Measurements from ENCODE around the gene TACR3. TPM values are rescaled to one million over a fixed set of nuclear protein-coding genes. Genes with fewer than 3 reads are reported as not detected.
"Not testable (repeated sequence)": the region's sequence is repeated elsewhere in the genome, so short reads cannot be mapped to it uniquely, and the experiment has no call there.

TACR3 gene
- polyA plus RNA-seq, 1 experiment = not detected

DNA sequence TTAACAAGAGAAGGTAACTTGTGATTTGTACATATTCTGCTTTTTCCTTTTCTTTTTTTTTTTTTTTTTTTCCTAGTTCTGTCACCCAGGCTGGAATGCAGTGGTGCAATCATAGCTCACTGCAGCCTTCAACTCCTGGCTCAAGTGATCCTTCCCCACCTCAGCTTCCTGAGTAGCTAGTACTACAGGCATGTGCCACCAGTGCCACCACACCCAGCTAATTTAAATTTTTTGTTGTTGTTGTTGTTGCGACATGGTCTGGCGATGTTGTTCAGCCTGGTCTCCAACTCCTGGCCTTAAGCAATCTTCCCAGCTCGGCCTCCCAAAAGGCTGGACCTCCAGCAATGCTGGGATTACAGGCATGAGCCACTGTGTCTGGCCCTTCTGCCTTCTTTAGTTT is 1.5 kb upstream of the TACR3 start:
- Histone ChIP-seq H3K36me3 (ENCODE audit: control insufficient read depth, insufficient read depth, low read length) (no peaks in the 10 kb centered on the region), H3K4me3 (ENCODE audit: low read depth, low read length) (no peak overlapping the region), H3K27me3 (ENCODE audit: control insufficient read depth, insufficient read depth, low read length) (no peaks in the 10 kb centered on the region)
- ChIA-PET CTCF (no interaction called here), POLR2A (no interaction called here)
- no peak for DNase-seq (ENCODE audit: low read depth)
- TF ChIP-seq, protein P1, sequence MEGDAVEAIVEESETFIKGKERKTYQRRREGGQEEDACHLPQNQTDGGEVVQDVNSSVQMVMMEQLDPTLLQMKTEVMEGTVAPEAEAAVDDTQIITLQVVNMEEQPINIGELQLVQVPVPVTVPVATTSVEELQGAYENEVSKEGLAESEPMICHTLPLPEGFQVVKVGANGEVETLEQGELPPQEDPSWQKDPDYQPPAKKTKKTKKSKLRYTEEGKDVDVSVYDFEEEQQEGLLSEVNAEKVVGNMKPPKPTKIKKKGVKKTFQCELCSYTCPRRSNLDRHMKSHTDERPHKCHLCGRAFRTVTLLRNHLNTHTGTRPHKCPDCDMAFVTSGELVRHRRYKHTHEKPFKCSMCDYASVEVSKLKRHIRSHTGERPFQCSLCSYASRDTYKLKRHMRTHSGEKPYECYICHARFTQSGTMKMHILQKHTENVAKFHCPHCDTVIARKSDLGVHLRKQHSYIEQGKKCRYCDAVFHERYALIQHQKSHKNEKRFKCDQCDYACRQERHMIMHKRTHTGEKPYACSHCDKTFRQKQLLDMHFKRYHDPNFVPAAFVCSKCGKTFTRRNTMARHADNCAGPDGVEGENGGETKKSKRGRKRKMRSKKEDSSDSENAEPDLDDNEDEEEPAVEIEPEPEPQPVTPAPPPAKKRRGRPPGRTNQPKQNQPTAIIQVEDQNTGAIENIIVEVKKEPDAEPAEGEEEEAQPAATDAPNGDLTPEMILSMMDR (IDR thresholded peaks at IDR 0.05; ENCODE audit: insufficient read depth, low read depth, low read length) = no peak

GRCh38 chr4:103720661-103721060 is 876 bp upstream of the TACR3 start:
- no peaks in the 10 kb centered on the region for H3K27me3 ChIP-seq (ENCODE audit: control insufficient read depth, insufficient read depth, low read length)
- no peaks in the 10 kb centered on the region for H3K36me3 ChIP-seq (ENCODE audit: control insufficient read depth, insufficient read depth, low read length)
- CTCF ChIA-PET = no interaction called here
- no peak overlapping the region for H3K4me3 ChIP-seq (ENCODE audit: low read depth, low read length)
- TF ChIP-seq, protein P1 (IDR thresholded peaks at IDR 0.05; ENCODE audit: insufficient read depth, low read depth, low read length) = no peak
- POLR2A ChIA-PET = no interaction called here
- no peak for DNase-seq (ENCODE audit: low read depth)

- Histone ChIP-seq H3K27me3 (ENCODE audit: control insufficient read depth, insufficient read depth, low read length) (no peaks in the 10 kb centered on the region), H3K4me3 (ENCODE audit: low read depth, low read length) (no peak overlapping the region), H3K36me3 (ENCODE audit: control insufficient read depth, insufficient read depth, low read length) (no peaks in the 10 kb centered on the region)
- POLR2A ChIA-PET = no interaction called here
- CTCF ChIA-PET = no interaction called here
- TF ChIP-seq, protein P1 (IDR thresholded peaks at IDR 0.05; ENCODE audit: insufficient read depth, low read depth, low read length) = no peak
- DNase-seq (ENCODE audit: low read depth) = no peak
These were observed 518 bp downstream of the TACR3 start for GRCh38 chr4:103719105-103719829.

DNA sequence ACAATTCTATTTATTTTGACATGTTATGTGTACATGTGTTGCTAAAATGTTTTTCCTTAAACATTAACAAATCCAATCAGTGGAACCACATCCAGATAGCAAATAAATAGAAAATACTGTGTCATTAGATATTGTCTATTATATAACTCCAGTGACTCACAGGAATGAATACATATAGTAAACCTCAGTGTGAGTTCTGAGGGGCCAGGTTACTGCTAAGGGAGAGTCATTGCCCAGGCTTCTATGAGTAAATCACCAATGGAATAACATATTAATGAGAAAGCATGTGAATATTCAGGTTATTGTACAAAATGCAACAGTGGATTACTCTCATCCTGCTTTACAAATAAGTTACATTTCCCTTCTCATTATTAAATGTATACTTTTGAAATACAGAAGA is 27.2 kb downstream of the TACR3 start:
- TF ChIP-seq, protein P1 (IDR thresholded peaks at IDR 0.05; ENCODE audit: insufficient read depth, low read depth, low read length) = no peak
- ChIA-PET CTCF (no interaction called here), POLR2A (no interaction called here)
- no peaks in the 10 kb centered on the region for H3K36me3 ChIP-seq (ENCODE audit: control insufficient read depth, insufficient read depth, low read length)
- no peak for DNase-seq (ENCODE audit: low read depth)
- no peaks in the 10 kb centered on the region for H3K27me3 ChIP-seq (ENCODE audit: control insufficient read depth, insufficient read depth, low read length)
- no peak overlapping the region for H3K4me3 ChIP-seq (ENCODE audit: low read depth, low read length)

DNA sequence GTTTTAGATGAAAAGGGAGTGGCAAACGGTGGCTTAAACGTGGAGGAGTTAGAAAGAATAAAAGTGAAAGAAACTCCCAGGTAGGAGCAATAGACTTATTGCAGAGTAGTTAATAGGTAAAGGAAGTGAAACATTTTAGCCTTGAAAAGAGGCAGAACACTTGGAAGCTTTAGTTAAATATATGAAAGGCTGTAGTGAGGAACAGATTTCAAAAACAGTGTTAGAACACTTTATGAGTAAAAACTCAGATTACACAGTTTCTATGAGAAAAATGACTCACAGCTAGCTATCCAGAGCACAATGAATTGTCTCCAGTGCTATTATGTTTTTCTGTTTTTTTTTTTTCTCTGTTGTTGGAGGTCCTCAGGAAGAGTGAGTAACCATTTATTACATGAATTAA is 45.8 kb downstream of the TACR3 start:
- H3K36me3 ChIP-seq (ENCODE audit: control insufficient read depth, insufficient read depth, low read length) = no peaks in the 10 kb centered on the region
- DNase-seq (ENCODE audit: low read depth) = no peak
- no peak overlapping the region for H3K4me3 ChIP-seq (ENCODE audit: low read depth, low read length)
- ChIA-PET POLR2A (no interaction called here), CTCF (interaction anchor here (0.6 kb wide), 1 partner anchor 20 kb away, joined by 3 read pairs; no protein-coding TSS in a partner anchor)
- H3K27me3 ChIP-seq (ENCODE audit: control insufficient read depth, insufficient read depth, low read length) = no peaks in the 10 kb centered on the region
- TF ChIP-seq, protein P1 (IDR thresholded peaks at IDR 0.05; ENCODE audit: insufficient read depth, low read depth, low read length) = no peak

DNA sequence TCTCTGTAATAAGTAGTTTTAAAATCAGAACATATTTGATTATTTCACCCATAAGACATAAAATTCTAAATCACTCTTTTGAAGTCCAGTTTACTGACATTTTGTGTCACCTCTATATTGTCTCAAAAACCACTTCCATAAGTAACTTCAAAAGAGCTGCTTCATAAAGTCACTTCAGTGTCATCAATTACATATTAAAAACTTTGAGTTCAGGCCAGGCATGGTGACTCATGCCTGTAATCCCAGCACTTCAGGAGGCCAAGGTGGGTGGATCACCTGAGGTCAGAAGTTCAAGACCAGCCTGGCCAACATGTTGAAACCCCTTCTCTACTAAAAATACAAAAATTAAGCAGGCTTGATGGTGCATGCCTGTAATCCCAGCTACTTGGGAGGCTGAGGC is 53.0 kb downstream of the TACR3 start:
- CTCF ChIA-PET; DNase-seq (ENCODE audit: low read depth); POLR2A ChIA-PET; H3K4me3 ChIP-seq (ENCODE audit: low read depth, low read length); H3K27me3 ChIP-seq (ENCODE audit: control insufficient read depth, insufficient read depth, low read length); H3K36me3 ChIP-seq (ENCODE audit: control insufficient read depth, insufficient read depth, low read length): not testable (repeated sequence)

Data from BJ (cell line).